Measurements from ENCODE around the gene DUS2. TPM values are rescaled to one million over a fixed set of nuclear protein-coding genes. Genes with fewer than 3 reads are reported as not detected.

Gene DUS2
- total RNA-seq, 1 experiment from 2014 or later, result 15.9 TPM

GRCh38 chr16:68126395-68126794 lies 103.3 kb downstream of the DUS2 start:
- no peak for DNase-seq (ENCODE audit: low read depth)

- DNase-seq (ENCODE audit: low read depth), result peak; percentile 31
These were observed 105.7 kb downstream of the DUS2 start for GRCh38 chr16:68128577-68129305.

Other genes with a start within 250 kb of the DUS2 start
- 3.7 and 4.0 TPM in 2 replicates for gene RANBP10, start 216.7 kb upstream of the DUS2 start, total RNA-seq (2014; rRNA removed; shearing (Covaris generic))
- 0.11 and 1.1 TPM in 2 replicates for gene TSNAXIP1, start 216.4 kb upstream of the DUS2 start, total RNA-seq (2014; rRNA removed; shearing (Covaris generic))
- 41.5 and 50.6 TPM in 2 replicates for gene THAP11, start 181.0 kb upstream of the DUS2 start, total RNA-seq (2014; rRNA removed; shearing (Covaris generic))
- 42.9 and 48.7 TPM in 2 replicates for gene NUTF2, start 176.4 kb upstream of the DUS2 start, total RNA-seq (2014; rRNA removed; shearing (Covaris generic))
- 26.8 and 33.8 TPM in 2 replicates for gene CENPT, start 175.6 kb upstream of the DUS2 start, total RNA-seq (2014; rRNA removed; shearing (Covaris generic))
- gene EDC4, start 150.2 kb upstream of the DUS2 start, total RNA-seq (2014; rRNA removed; shearing (Covaris generic)), result 43.3 and 47.8 TPM in 2 replicates
- not detected in 2 replicates for gene NRN1L, start 138.4 kb upstream of the DUS2 start, total RNA-seq (2014; rRNA removed; shearing (Covaris generic))
- gene PSKH1, start 130.0 kb upstream of the DUS2 start, total RNA-seq (2014; rRNA removed; shearing (Covaris generic)), result 1.5 and 2.3 TPM in 2 replicates
- 0.74 and 1.6 TPM in 2 replicates for gene CTRL, start 91.4 kb upstream of the DUS2 start, total RNA-seq (2014; rRNA removed; shearing (Covaris generic))
- 58.1 and 72.7 TPM in 2 replicates for gene PSMB10, start 86.4 kb upstream of the DUS2 start, total RNA-seq (2014; rRNA removed; shearing (Covaris generic))
- gene LCAT, start 79.2 kb upstream of the DUS2 start, total RNA-seq (2014; rRNA removed; shearing (Covaris generic)), result 0.77 and 0.97 TPM in 2 replicates
- gene SLC12A4, start 54.6 kb upstream of the DUS2 start, total RNA-seq (2014; rRNA removed; shearing (Covaris generic)), result 7.0 and 13.5 TPM in 2 replicates
- gene DPEP3, start 42.8 kb upstream of the DUS2 start, total RNA-seq (2014; rRNA removed; shearing (Covaris generic)), result not detected in 2 replicates
- gene DPEP2, start 23.8 kb upstream of the DUS2 start, total RNA-seq (2014; rRNA removed; shearing (Covaris generic)), result not detected in 2 replicates
- gene DPEP2NB, start 7.4 kb upstream of the DUS2 start, total RNA-seq (2014; rRNA removed; shearing (Covaris generic)), result not detected in 2 replicates
- gene DDX28, start 52 bp upstream of the DUS2 start, total RNA-seq (2014; rRNA removed; shearing (Covaris generic)), result 7.1 and 8.6 TPM in 2 replicates
- 11.1 and 12.1 TPM in 2 replicates for gene NFATC3, start 62.1 kb downstream of the DUS2 start, total RNA-seq (2014; rRNA removed; shearing (Covaris generic))
- gene ESRP2, start 212.8 kb downstream of the DUS2 start, total RNA-seq (2014; rRNA removed; shearing (Covaris generic)), result under 0.01 TPM in 1 of 2 replicates, not detected in the other
- 11.9 and 17.8 TPM in 2 replicates for gene PLA2G15, start 222.1 kb downstream of the DUS2 start, total RNA-seq (2014; rRNA removed; shearing (Covaris generic))
- 18.3 and 30.1 TPM in 2 replicates for gene SLC7A6, start 241.2 kb downstream of the DUS2 start, total RNA-seq (2014; rRNA removed; shearing (Covaris generic))

Data from Daoy (cell line).